ENCODE results near the gene CTXN1.

CTXN1 gene

GRCh38 chr19:7925171-7925851 is 624 bp downstream of the CTXN1 start (continued):
- TF ChIP-seq ZBTB49 (tag by site-specific recombination; IDR thresholded peaks at IDR 0.05; ENCODE audit: low read depth) (no peak), ELK4 (IDR thresholded peaks at IDR 0.05; ENCODE audit: borderline replicate concordance, low read depth, low read length) (no peak), BCL11B (tag by site-specific recombination; IDR thresholded peaks at IDR 0.05; ENCODE audit: low read depth) (no peak), ZNF791 (tag by site-specific recombination; IDR thresholded peaks at IDR 0.05) (no peak), PRDM6 (tag by site-specific recombination; IDR thresholded peaks at IDR 0.05) (no peak), ZNF19 (tag by site-specific recombination; IDR thresholded peaks at IDR 0.05; ENCODE audit: low read depth) (no peak), ZNF239 (tag by site-specific recombination; IDR thresholded peaks at IDR 0.05) (no peak), SP7 (tag by site-specific recombination; IDR thresholded peaks at IDR 0.05) (no peak), ZNF596 (tag by site-specific recombination; IDR thresholded peaks at IDR 0.05) (no peak), ZSCAN23 (tag by site-specific recombination; IDR thresholded peaks at IDR 0.05) (no peak), ZBTB20 (tag by site-specific recombination; IDR thresholded peaks at IDR 0.05) (peak; percentile 28; the same call in 1 of the 2 replicates)

- peak; percentile 22; the same call in 1 of the 2 replicates for TF ChIP-seq SP2 (tag by site-specific recombination; IDR thresholded peaks at IDR 0.05)
- TF ChIP-seq ZNF311 (tag by site-specific recombination; IDR thresholded peaks at IDR 0.05; ENCODE audit: borderline replicate concordance), result no peak
- peak; percentile 31; the same call in 1 of the 2 replicates for TF ChIP-seq SP3 (tag by site-specific recombination; IDR thresholded peaks at IDR 0.05)
- 0 out of 2 replicates have a peak, but pooled peaks have one; percentile 2 for TF ChIP-seq HIC1 (tag by site-specific recombination; IDR thresholded peaks at IDR 0.05)
- no peak for TF ChIP-seq ZNF521 (tag by site-specific recombination; IDR thresholded peaks at IDR 0.05)
- Histone ChIP-seq H3K4me1 (ENCODE audit: control insufficient read depth, insufficient read depth, low read length) (peaks cover 20% of the 10 kb centered on the region), H3K9me3 (ENCODE audit: control insufficient read depth, insufficient read depth, low read depth, low read length) (no peaks in the 10 kb centered on the region), H3K36me3 (ENCODE audit: control insufficient read depth in 2 of 2, insufficient read depth in 1 of 2, low read length in 2 of 2) (peaks cover 0 to 26% of the 10 kb centered on the region in 2 experiments; a peak in 2 of 3 replicates), H3K27ac (ENCODE audit: extremely low read depth, low read depth, low read length) (no peak overlapping the region), H3K4me3 (ENCODE audit: low read depth, low read length) (no peak overlapping the region)
- CTCF ChIA-PET, result interaction anchor here (0.6 to 1.2 kb wide), 2 partner anchors 19 to 323 kb away, joined by 5 read pairs; partner anchors contain the start of gene TIMM44
- POLR2A ChIA-PET, result interaction anchor here (0.7 kb wide), 1 partner anchor 54 kb away, joined by 3 read pairs; no protein-coding TSS in a partner anchor
Measured at GRCh38 chr19:7924651-7925170, 1.2 kb downstream of the CTXN1 start.
